ENCODE results near the gene OR1L6.

OR1L6 gene

GRCh38 chr9:122779181-122779580 is 37.1 kb downstream of the OR1L6 start:
- TF ChIP-seq CEBPB (IDR thresholded peaks at IDR 0.05) (no peak), CREB1 (IDR thresholded peaks at IDR 0.05; ENCODE audit: low read depth) (no peak), RAD21 (IDR thresholded peaks at IDR 0.05; ENCODE audit: low read depth) (no peak), NFIC (IDR thresholded peaks at IDR 0.05) (no peak), TEAD4 (IDR thresholded peaks at IDR 0.05) (no peak), EGR1 (IDR thresholded peaks at IDR 0.05) (no peak), REST (IDR thresholded peaks at IDR 0.05; ENCODE audit: low read depth) (no peak), TCF12 (IDR thresholded peaks at IDR 0.05; ENCODE audit: low read depth) (no peak), FOXM1 (IDR thresholded peaks at IDR 0.05; ENCODE audit: borderline replicate concordance, low read depth) (no peak), USF1 (IDR thresholded peaks at IDR 0.05) (no peak), ZBTB7A (IDR thresholded peaks at IDR 0.05; ENCODE audit: low read depth) (no peak), TAF1 (IDR thresholded peaks at IDR 0.05; ENCODE audit: low read depth) (no peak), MAX (IDR thresholded peaks at IDR 0.05) (no peak), EP300 (IDR thresholded peaks at IDR 0.05; ENCODE audit: borderline replicate concordance) (no peak), YY1 (IDR thresholded peaks at IDR 0.05; ENCODE audit: low read depth) (no peak)

GRCh38 chr9:122780026-122780425 is 37.9 kb downstream of the OR1L6 start:
- TF ChIP-seq FOXM1 (IDR thresholded peaks at IDR 0.05; ENCODE audit: borderline replicate concordance, low read depth) (no peak), RAD21 (IDR thresholded peaks at IDR 0.05; ENCODE audit: low read depth) (no peak), CEBPB (IDR thresholded peaks at IDR 0.05) (no peak)

- no peak for TF ChIP-seq EP300 (IDR thresholded peaks at IDR 0.05; ENCODE audit: borderline replicate concordance)
- TF ChIP-seq RAD21 (IDR thresholded peaks at IDR 0.05; ENCODE audit: low read depth) = no peak
- TF ChIP-seq CREB1 (IDR thresholded peaks at IDR 0.05; ENCODE audit: low read depth) = no peak
- TF ChIP-seq REST (IDR thresholded peaks at IDR 0.05; ENCODE audit: low read depth) = no peak
- TF ChIP-seq NFIC (IDR thresholded peaks at IDR 0.05) = no peak
- TF ChIP-seq CEBPB (IDR thresholded peaks at IDR 0.05) = no peak
- TF ChIP-seq EGR1 (IDR thresholded peaks at IDR 0.05) = no peak
- no peak for TF ChIP-seq TCF12 (IDR thresholded peaks at IDR 0.05; ENCODE audit: low read depth)
Observed at GRCh38 chr9:122781671-122782070, 39.6 kb downstream of the OR1L6 start.

GRCh38 chr9:122785269-122785668 is 43.2 kb downstream of the OR1L6 start:
- TF ChIP-seq EGR1 (IDR thresholded peaks at IDR 0.05) (no peak), TCF12 (IDR thresholded peaks at IDR 0.05; ENCODE audit: low read depth) (no peak), RAD21 (IDR thresholded peaks at IDR 0.05; ENCODE audit: low read depth) (no peak), CREB1 (IDR thresholded peaks at IDR 0.05; ENCODE audit: low read depth) (no peak), ZBTB7A (IDR thresholded peaks at IDR 0.05; ENCODE audit: low read depth) (no peak), FOXM1 (IDR thresholded peaks at IDR 0.05; ENCODE audit: borderline replicate concordance, low read depth) (no peak), REST (IDR thresholded peaks at IDR 0.05; ENCODE audit: low read depth) (no peak), TAF1 (IDR thresholded peaks at IDR 0.05; ENCODE audit: low read depth) (no peak), TEAD4 (IDR thresholded peaks at IDR 0.05) (no peak), USF1 (IDR thresholded peaks at IDR 0.05) (no peak), YY1 (IDR thresholded peaks at IDR 0.05; ENCODE audit: low read depth) (no peak), EP300 (IDR thresholded peaks at IDR 0.05; ENCODE audit: borderline replicate concordance) (no peak), CEBPB (IDR thresholded peaks at IDR 0.05) (no peak), MAX (IDR thresholded peaks at IDR 0.05) (no peak), NFIC (IDR thresholded peaks at IDR 0.05) (no peak)

- TF ChIP-seq EGR1 (IDR thresholded peaks at IDR 0.05) (no peak), TAF1 (IDR thresholded peaks at IDR 0.05; ENCODE audit: low read depth) (no peak), MAX (IDR thresholded peaks at IDR 0.05) (no peak), RAD21 (IDR thresholded peaks at IDR 0.05; ENCODE audit: low read depth) (no peak), YY1 (IDR thresholded peaks at IDR 0.05; ENCODE audit: low read depth) (no peak), CEBPB (IDR thresholded peaks at IDR 0.05) (no peak), REST (IDR thresholded peaks at IDR 0.05; ENCODE audit: low read depth) (no peak), TEAD4 (IDR thresholded peaks at IDR 0.05) (no peak), TCF12 (IDR thresholded peaks at IDR 0.05; ENCODE audit: low read depth) (no peak), NFIC (IDR thresholded peaks at IDR 0.05) (no peak), FOXM1 (IDR thresholded peaks at IDR 0.05; ENCODE audit: borderline replicate concordance, low read depth) (no peak), CREB1 (IDR thresholded peaks at IDR 0.05; ENCODE audit: low read depth) (no peak)
Observed at GRCh38 chr9:122786338-122786737, 44.2 kb downstream of the OR1L6 start.
